HepG2 (cell line): ENCODE results near the gene ANTKMT. TPM values are rescaled to one million over a fixed set of nuclear protein-coding genes. Genes with fewer than 3 reads are reported as not detected.
A peak's percentile ranks its signal among the peaks of the same experiment; 100 is the strongest.

Experiments used
- ELF4 ChIP-seq: sonication (generic); formaldehyde crosslinking; IDR thresholded peaks from 2 replicates; pipeline ENCODE4 v1.5.0; 2020; ENCODE audit warnings: missing genetic modification reagents, mild to moderate bottlenecking, moderate library complexity, borderline replicate concordance
- FLYWCH1 ChIP-seq: sonication (generic); formaldehyde crosslinking; IDR thresholded peaks from 2 replicates; pipeline ENCODE4 v1.8.1; 2023; ENCODE audit warnings: mild to moderate bottlenecking, missing genetic modification reagents
- HHEX ChIP-seq: IDR thresholded peaks from 2 replicates; pipeline ENCODE4 v1.6.1; 2016; ENCODE audit warnings: control low read depth
- HNF4G ChIP-seq, 2 experiments: sonication (generic) in 1 of 2; formaldehyde crosslinking in 1 of 2; IDR thresholded peaks; 2 replicates each; pipeline versions ENCODE4 v1.4.0 to v1.6.1; 2011 to 2020; ENCODE audit warnings: borderline replicate concordance in 2 of 2, low read depth in 2 of 2, mild to moderate bottlenecking in 2 of 2, low read length in 1 of 2, missing genetic modification reagents in 1 of 2, moderate library complexity in 1 of 2
- KDM6A ChIP-seq: IDR thresholded peaks from 2 replicates; pipeline ENCODE4 v1.6.1; 2016; ENCODE audit warnings: low read depth
- MEIS2 ChIP-seq: sonication (generic); formaldehyde crosslinking; IDR thresholded peaks from 2 replicates; pipeline ENCODE4 v1.9.0; 2021; ENCODE audit warnings: mild to moderate bottlenecking, missing genetic modification reagents
- MTF2 ChIP-seq: sonication (generic); formaldehyde crosslinking; IDR thresholded peaks from 2 replicates; pipeline ENCODE4 v1.5.0; 2020; ENCODE audit warnings: missing genetic modification reagents, borderline replicate concordance
- NFRKB ChIP-seq: fragments of 450-650 bp; IDR thresholded peaks from 2 replicates; pipeline ENCODE4 v1.6.1; 2017
- NR0B2 ChIP-seq: sonication (generic); formaldehyde crosslinking; IDR thresholded peaks from 2 replicates; pipeline ENCODE4 v1.4.0; 2020; ENCODE audit warnings: mild to moderate bottlenecking, missing genetic modification reagents
- PBX3 ChIP-seq: sonication (generic); formaldehyde crosslinking; IDR thresholded peaks from 2 replicates; pipeline ENCODE4 v1.8.1; 2023; ENCODE audit warnings: missing genetic modification reagents, inconsistent platforms, borderline replicate concordance
- REL ChIP-seq: sonication (generic); formaldehyde crosslinking; conservative IDR thresholded peaks from 2 replicates; pipeline ENCODE4 v1.8.0; 2022; ENCODE audit warnings: mild to moderate bottlenecking, missing genetic modification reagents, moderate library complexity
- SP1 ChIP-seq, 2 experiments: fragments of 450-650 bp in 1 of 2; sonication (generic) in 1 of 2; formaldehyde crosslinking in 1 of 2; IDR thresholded peaks; 2 replicates each; pipeline versions ENCODE4 v1.4.0 to v1.6.1; 2016 to 2020; ENCODE audit warnings: missing genetic modification reagents in 1 of 2
- SPEN ChIP-seq: sonication (generic); formaldehyde crosslinking; IDR thresholded peaks from 2 replicates; pipeline ENCODE4 v1.5.1; 2020; ENCODE audit warnings: low read depth, mild to moderate bottlenecking, missing genetic modification reagents
- ZC3H4 ChIP-seq: sonication (generic); formaldehyde crosslinking; IDR thresholded peaks from 2 replicates; pipeline ENCODE4 v1.4.0; 2020; ENCODE audit warnings: missing genetic modification reagents, borderline replicate concordance
- ZNF281 ChIP-seq: sonication (generic); formaldehyde crosslinking; IDR thresholded peaks from 2 replicates; pipeline ENCODE4 v1.4.0; 2020; ENCODE audit warnings: missing genetic modification reagents, borderline replicate concordance
- ZNF354B ChIP-seq: sonication (generic); formaldehyde crosslinking; IDR thresholded peaks from 2 replicates; pipeline ENCODE4 v1.8.0; 2022; ENCODE audit warnings: mild to moderate bottlenecking, missing genetic modification reagents
- ZNF672 ChIP-seq: sonication (generic); formaldehyde crosslinking; IDR thresholded peaks from 2 replicates; pipeline ENCODE4 v1.8.1; 2022; ENCODE audit warnings: missing genetic modification reagents
- polyA plus RNA-seq, 8 experiments: library from polyadenylated mRNA; depleted of rRNA in 3 of 8; stranded (reverse) in 7 of 8; unstranded in 1 of 8; fragments of >200 nt; fragmentation: Illumina TruSeq in 4 of 8; extraction: Trizol in 4 of 8; gene quantifications; 2 replicates each; pipeline versions ENCODE4 v1.2.1 to v1.2.3, GENCODE V29; 2011 to 2016; ENCODE audit warnings: low read depth in 4 of 8, missing spikeins in 1 of 8, mixed read lengths in 1 of 8; ENCODE audit not compliant: insufficient read depth in 1 of 8
- total RNA-seq, 5 experiments: library from RNA; depleted of rRNA; stranded (reverse); fragments of >200 nt; fragmentation: Illumina TruSeq; extraction: Trizol; gene quantifications; 2 replicates each; pipeline ENCODE4 v1.2.3, GENCODE V29; 2016; ENCODE audit warnings: low read depth in 1 of 5
- TF ChIP-seq, protein P1 (sequence below): IDR thresholded peaks from 2 replicates; pipeline ENCODE4 v1.4.0; 2020; ENCODE audit warnings: mild to moderate bottlenecking, missing genetic modification reagents
- TF ChIP-seq, protein P2 (sequence below): sonication (generic); formaldehyde crosslinking; IDR thresholded peaks from 2 replicates; pipeline ENCODE4 v1.5.0; 2020; ENCODE audit warnings: missing genetic modification reagents

ANTKMT gene
- total and polyA plus RNA-seq, 2 of the 13 experiments (the other 11 are each of a cell fraction or from before 2014, with no cell fraction given) = 7.5 to 47.8 TPM

DNA sequence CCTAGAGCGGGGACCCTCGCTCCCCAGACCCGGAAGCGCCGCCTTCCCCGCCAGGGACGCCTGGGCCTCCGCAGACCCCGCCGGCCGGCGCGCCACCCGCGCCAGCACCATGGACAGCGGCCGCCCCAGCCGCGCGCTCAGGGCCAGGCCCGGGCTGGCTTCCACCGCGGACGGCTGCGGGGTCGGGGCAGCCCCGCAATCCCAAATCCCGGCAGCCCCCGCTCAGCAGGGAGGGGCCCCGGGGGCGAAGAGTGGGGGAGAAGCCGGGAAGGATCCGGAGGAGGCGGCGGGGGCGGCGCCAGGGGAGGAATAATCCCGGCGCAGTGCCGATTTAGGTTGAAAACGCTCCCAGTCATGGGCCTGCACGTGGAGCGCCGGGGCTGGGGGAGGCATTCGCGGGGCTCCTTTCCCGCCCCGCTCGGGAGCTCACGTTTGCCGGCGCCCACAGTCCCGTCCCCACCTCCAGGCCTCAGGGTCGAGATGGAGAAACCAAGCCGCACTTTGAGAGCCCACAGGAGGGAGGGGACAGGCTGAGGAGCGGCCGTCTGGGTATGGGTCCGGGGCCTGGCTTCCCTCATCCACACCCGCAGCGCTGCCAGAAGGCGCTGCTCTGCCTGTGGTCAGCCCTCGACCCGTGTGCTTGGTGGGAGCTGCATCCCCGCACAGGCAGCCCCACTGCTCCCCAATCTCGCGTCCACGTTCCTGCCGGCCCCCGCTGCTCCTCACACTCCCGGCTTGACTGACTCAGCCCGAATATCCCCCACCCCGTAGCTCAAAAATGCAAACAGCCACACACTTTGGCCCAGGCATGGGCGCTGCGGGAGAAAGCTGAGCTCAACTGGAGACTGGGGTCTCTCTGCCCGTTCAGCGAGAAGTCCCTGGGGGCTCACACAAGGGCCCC, 20.0 kb upstream of the ANTKMT start (continued):
- TF ChIP-seq ELF4 (CRISPR knock-in tag) (no peak), MEIS2 (CRISPR knock-in tag) (peak; percentile 92), NR0B2 (CRISPR knock-in tag) (peak; percentile 61; the same call in 1 of the 2 replicates), ZC3H4 (CRISPR knock-in tag) (no peak), SPEN (CRISPR knock-in tag) (no peak; the same call in 1 of the 2 replicates), MTF2 (peak; percentile 44; the same call in 1 of the 2 replicates), REL (CRISPR knock-in tag) (no peak), PBX3 (CRISPR knock-in tag) (peak; percentile 83; the same call in 1 of the 2 replicates), ZNF672 (CRISPR knock-in tag) (no peak), ZNF281 (CRISPR knock-in tag) (peak; percentile 47; the same call in 1 of the 2 replicates), FLYWCH1 (CRISPR knock-in tag) (no peak), HHEX (no peak), ZNF354B (CRISPR knock-in tag) (no peak), HNF4G (IDR thresholded peaks at IDR 0.05; ENCODE audit: borderline replicate concordance, low read depth, low read length) (no peak), HNF4G (CRISPR knock-in tag; IDR thresholded peaks at IDR 0.05; ENCODE audit: borderline replicate concordance, low read depth) (no peak), KDM6A (CRISPR knock-in tag) (no peak), NFRKB (no peak), SP1 (IDR thresholded peaks at IDR 0.05) (no peak), SP1 (CRISPR knock-in tag; IDR thresholded peaks at IDR 0.05) (no peak)
- TF ChIP-seq, protein P1, sequence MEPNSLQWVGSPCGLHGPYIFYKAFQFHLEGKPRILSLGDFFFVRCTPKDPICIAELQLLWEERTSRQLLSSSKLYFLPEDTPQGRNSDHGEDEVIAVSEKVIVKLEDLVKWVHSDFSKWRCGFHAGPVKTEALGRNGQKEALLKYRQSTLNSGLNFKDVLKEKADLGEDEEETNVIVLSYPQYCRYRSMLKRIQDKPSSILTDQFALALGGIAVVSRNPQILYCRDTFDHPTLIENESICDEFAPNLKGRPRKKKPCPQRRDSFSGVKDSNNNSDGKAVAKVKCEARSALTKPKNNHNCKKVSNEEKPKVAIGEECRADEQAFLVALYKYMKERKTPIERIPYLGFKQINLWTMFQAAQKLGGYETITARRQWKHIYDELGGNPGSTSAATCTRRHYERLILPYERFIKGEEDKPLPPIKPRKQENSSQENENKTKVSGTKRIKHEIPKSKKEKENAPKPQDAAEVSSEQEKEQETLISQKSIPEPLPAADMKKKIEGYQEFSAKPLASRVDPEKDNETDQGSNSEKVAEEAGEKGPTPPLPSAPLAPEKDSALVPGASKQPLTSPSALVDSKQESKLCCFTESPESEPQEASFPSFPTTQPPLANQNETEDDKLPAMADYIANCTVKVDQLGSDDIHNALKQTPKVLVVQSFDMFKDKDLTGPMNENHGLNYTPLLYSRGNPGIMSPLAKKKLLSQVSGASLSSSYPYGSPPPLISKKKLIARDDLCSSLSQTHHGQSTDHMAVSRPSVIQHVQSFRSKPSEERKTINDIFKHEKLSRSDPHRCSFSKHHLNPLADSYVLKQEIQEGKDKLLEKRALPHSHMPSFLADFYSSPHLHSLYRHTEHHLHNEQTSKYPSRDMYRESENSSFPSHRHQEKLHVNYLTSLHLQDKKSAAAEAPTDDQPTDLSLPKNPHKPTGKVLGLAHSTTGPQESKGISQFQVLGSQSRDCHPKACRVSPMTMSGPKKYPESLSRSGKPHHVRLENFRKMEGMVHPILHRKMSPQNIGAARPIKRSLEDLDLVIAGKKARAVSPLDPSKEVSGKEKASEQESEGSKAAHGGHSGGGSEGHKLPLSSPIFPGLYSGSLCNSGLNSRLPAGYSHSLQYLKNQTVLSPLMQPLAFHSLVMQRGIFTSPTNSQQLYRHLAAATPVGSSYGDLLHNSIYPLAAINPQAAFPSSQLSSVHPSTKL = peak; percentile 50; the same call in 1 of the 2 replicates
- TF ChIP-seq, protein P2, sequence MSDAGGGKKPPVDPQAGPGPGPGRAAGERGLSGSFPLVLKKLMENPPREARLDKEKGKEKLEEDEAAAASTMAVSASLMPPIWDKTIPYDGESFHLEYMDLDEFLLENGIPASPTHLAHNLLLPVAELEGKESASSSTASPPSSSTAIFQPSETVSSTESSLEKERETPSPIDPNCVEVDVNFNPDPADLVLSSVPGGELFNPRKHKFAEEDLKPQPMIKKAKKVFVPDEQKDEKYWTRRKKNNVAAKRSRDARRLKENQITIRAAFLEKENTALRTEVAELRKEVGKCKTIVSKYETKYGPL (CRISPR knock-in tag) = peak; percentile 78
